Peyer's patch (tissue), 4 donors: ENCODE results near the gene CTSD. TPM values are rescaled to one million over a fixed set of nuclear protein-coding genes. Genes with fewer than 3 reads are reported as not detected.
A peak's percentile ranks its signal among the peaks of the same experiment; 100 is the strongest.

ENCODE experiments used
- DNase-seq, 3 donors: peaks; one replicate each; pipeline ENCODE4 v3.0.0-alpha.2; 2017 to 2019
- H3K27ac ChIP-seq, 4 donors: fragments of 200-600 bp; sonication (generic); one replicate each; pipeline ENCODE4 v1.5.1; 2016 to 2019
- H3K27me3 ChIP-seq, 2 donors: fragments of 200-600 bp; sonication (generic); one replicate each; pipeline ENCODE4 v1.5.1; 2019
- H3K36me3 ChIP-seq, 3 donors: fragments of 200-600 bp; sonication (generic); one replicate each; pipeline ENCODE4 v1.5.1; 2016 to 2019
- H3K4me1 ChIP-seq, 4 donors: fragments of 200-600 bp; sonication (generic); one replicate each; pipeline ENCODE4 v1.5.1; 2016 to 2019
- H3K4me3 ChIP-seq, 4 donors: fragments of 200-600 bp; sonication (generic); 1 replicate in 3 of 4; 2 replicates in 1 of 4; pipeline ENCODE4 v1.5.1; 2016 to 2019; ENCODE audit warnings: mild to moderate bottlenecking in 1 of 4
- H3K9me3 ChIP-seq, 4 donors: fragments of 200-600 bp; sonication (generic); one replicate each; pipeline ENCODE4 v1.5.1; 2016 to 2019; ENCODE audit warnings: mild to moderate bottlenecking in 1 of 4
- CTCF ChIP-seq, 6 experiments: fragments of 450-650 bp in 4 of 6; fragments of 200-600 bp in 2 of 6; sonication (generic) in 1 of 6; IDR thresholded peaks; one replicate each; pipeline ENCODE4 v1.5.1; 2017 to 2019; ENCODE audit warnings: antibody characterized with exemption in 6 of 6, mild to moderate bottlenecking in 3 of 6, moderate library complexity in 1 of 6
- POLR2A ChIP-seq, 2 donors: fragments of 450-650 bp; IDR thresholded peaks; one replicate each; pipeline ENCODE4 v1.5.1; 2017; ENCODE audit warnings: antibody characterized with exemption in 2 of 2, mild to moderate bottlenecking in 2 of 2, moderate library complexity in 2 of 2
- total RNA-seq, 4 donors: library from RNA; depleted of rRNA; stranded (reverse); fragments of >200 nt; gene quantifications; one replicate each; pipeline ENCODE4 v1.1.0, GENCODE V29; 2016

Gene CTSD
- total RNA-seq, 4 donors from 2014 or later = 129 to 1,688 (median 1,221) TPM

GRCh38 chr11:1773131-1773993, 9.6 kb upstream of the CTSD start:
- H3K4me3 ChIP-seq = no peak overlapping the region
- H3K4me1 ChIP-seq = peaks cover 0 to 26% (median 9%) of the 10 kb centered on the region in 4 donors
- no peaks in the 10 kb centered on the region for H3K36me3 ChIP-seq
- no peak for TF ChIP-seq POLR2A (IDR thresholded peaks at IDR 0.05)
- no peak for TF ChIP-seq CTCF (IDR thresholded peaks at IDR 0.05)
- no peaks in the 10 kb centered on the region for H3K9me3 ChIP-seq
- no peak overlapping the region for H3K27ac ChIP-seq
- no peaks in the 10 kb centered on the region for H3K27me3 ChIP-seq
- peak; percentile 12 to 46 (median 45) for DNase-seq

GRCh38 chr11:1772270-1773130, 8.8 kb upstream of the CTSD start:
- H3K36me3 ChIP-seq = no peaks in the 10 kb centered on the region
- peak overlapping the region in 3 of 4 donors; percentile 19 to 72 (median 32) for H3K27ac ChIP-seq
- H3K4me1 ChIP-seq = peaks cover 0 to 35% (median 9%) of the 10 kb centered on the region in 4 donors
- peak overlapping the region in 2 of 4 donors; percentile 15 to 26 for H3K4me3 ChIP-seq
- H3K9me3 ChIP-seq = no peaks in the 10 kb centered on the region
- TF ChIP-seq POLR2A (IDR thresholded peaks at IDR 0.05) = no peak
- no peak for TF ChIP-seq CTCF (IDR thresholded peaks at IDR 0.05)
- H3K27me3 ChIP-seq = no peaks in the 10 kb centered on the region
- DNase-seq = peak; percentile 40 to 85 (median 74)

- no peaks in the 10 kb centered on the region for H3K9me3 ChIP-seq
- no peaks in the 10 kb centered on the region for H3K36me3 ChIP-seq
- peaks cover 0 to 40% (median 9%) of the 10 kb centered on the region in 4 donors for H3K4me1 ChIP-seq
- no peak overlapping the region for H3K4me3 ChIP-seq
- peak in 2 of 3 donors; percentile 11 to 44 for DNase-seq
- H3K27me3 ChIP-seq = no peaks in the 10 kb centered on the region
- peak overlapping the region in 1 of 4 donors; percentile 19 for H3K27ac ChIP-seq
- TF ChIP-seq POLR2A (IDR thresholded peaks at IDR 0.05) (no peak), CTCF (IDR thresholded peaks at IDR 0.05) (no peak)
Measured at GRCh38 chr11:1771700-1772099, 8.0 kb upstream of the CTSD start.

GRCh38 chr11:1771273-1771672, 7.5 kb upstream of the CTSD start:
- DNase-seq = peak in 2 of 3 donors; percentile 14 to 26
- Histone ChIP-seq H3K27me3 (no peaks in the 10 kb centered on the region), H3K27ac (no peak overlapping the region)

More at GRCh38 chr11:1771273-1771672, 7.5 kb upstream of the CTSD start:
- peaks cover 0 to 40% (median 9%) of the 10 kb centered on the region in 4 donors for H3K4me1 ChIP-seq
- no peak for TF ChIP-seq CTCF (IDR thresholded peaks at IDR 0.05)
- TF ChIP-seq POLR2A (IDR thresholded peaks at IDR 0.05) = no peak
- no peaks in the 10 kb centered on the region for H3K36me3 ChIP-seq
- H3K9me3 ChIP-seq = no peaks in the 10 kb centered on the region
- H3K4me3 ChIP-seq = no peak overlapping the region
